ENCODE results near the gene PLCL1. TPM values are rescaled to one million over a fixed set of nuclear protein-coding genes. Genes with fewer than 3 reads are reported as not detected.

The PLCL1 gene
- total RNA-seq, 1 donor from 2014 or later, result 1.2 TPM

- Mint-ChIP-seq H3K36me3 (ENCODE audit: unreplicated experiment) (no peaks in the 10 kb centered on the region), H3K4me3 (ENCODE audit: unreplicated experiment) (no peak overlapping the region), H3K27me3 (ENCODE audit: unreplicated experiment) (peaks cover 17% of the 10 kb centered on the region), H3K27ac (ENCODE audit: unreplicated experiment) (no peak overlapping the region), H3K9me3 (ENCODE audit: unreplicated experiment) (no peaks in the 10 kb centered on the region), H3K4me1 (ENCODE audit: unreplicated experiment) (no peaks in the 10 kb centered on the region)
- no peak for DNase-seq (ENCODE audit: extremely low spot score, unreplicated experiment)
- TF ChIP-seq, protein P1, sequence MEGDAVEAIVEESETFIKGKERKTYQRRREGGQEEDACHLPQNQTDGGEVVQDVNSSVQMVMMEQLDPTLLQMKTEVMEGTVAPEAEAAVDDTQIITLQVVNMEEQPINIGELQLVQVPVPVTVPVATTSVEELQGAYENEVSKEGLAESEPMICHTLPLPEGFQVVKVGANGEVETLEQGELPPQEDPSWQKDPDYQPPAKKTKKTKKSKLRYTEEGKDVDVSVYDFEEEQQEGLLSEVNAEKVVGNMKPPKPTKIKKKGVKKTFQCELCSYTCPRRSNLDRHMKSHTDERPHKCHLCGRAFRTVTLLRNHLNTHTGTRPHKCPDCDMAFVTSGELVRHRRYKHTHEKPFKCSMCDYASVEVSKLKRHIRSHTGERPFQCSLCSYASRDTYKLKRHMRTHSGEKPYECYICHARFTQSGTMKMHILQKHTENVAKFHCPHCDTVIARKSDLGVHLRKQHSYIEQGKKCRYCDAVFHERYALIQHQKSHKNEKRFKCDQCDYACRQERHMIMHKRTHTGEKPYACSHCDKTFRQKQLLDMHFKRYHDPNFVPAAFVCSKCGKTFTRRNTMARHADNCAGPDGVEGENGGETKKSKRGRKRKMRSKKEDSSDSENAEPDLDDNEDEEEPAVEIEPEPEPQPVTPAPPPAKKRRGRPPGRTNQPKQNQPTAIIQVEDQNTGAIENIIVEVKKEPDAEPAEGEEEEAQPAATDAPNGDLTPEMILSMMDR (IDR thresholded peaks at IDR 0.05), result no peak
Measured at GRCh38 chr2:198097630-198098029, 293.2 kb downstream of the PLCL1 start.

DNA sequence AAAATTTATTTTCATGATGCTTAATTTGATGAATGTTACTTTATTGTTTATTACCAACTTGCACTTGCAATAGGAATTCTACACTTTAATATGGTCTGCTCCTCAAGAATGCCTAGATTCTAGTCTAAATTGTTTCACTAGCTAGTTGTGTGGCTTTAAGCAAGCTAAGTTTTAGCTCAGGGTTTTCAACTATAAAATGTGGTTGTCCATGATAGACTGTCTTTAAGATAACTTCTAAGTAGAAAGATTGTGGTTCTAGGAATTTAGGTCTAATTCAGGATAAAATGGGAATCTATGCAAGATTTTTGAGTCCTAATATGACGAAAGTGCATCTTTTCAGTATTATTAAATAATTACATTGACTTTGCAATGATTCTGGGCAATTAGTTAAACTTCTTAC lies 294.0 kb downstream of the PLCL1 start:
- Mint-ChIP-seq H3K4me3 (ENCODE audit: unreplicated experiment) (no peak overlapping the region), H3K4me1 (ENCODE audit: unreplicated experiment) (no peaks in the 10 kb centered on the region), H3K36me3 (ENCODE audit: unreplicated experiment) (no peaks in the 10 kb centered on the region), H3K27me3 (ENCODE audit: unreplicated experiment) (peaks cover 17% of the 10 kb centered on the region), H3K9me3 (ENCODE audit: unreplicated experiment) (no peaks in the 10 kb centered on the region), H3K27ac (ENCODE audit: unreplicated experiment) (no peak overlapping the region)
- DNase-seq (ENCODE audit: extremely low spot score, unreplicated experiment), result no peak
- TF ChIP-seq, protein P1 (IDR thresholded peaks at IDR 0.05), result no peak

- TF ChIP-seq, protein P1 (IDR thresholded peaks at IDR 0.05), result no peak
- H3K36me3 Mint-ChIP-seq (ENCODE audit: unreplicated experiment), result no peaks in the 10 kb centered on the region
- H3K27ac Mint-ChIP-seq (ENCODE audit: unreplicated experiment), result no peak overlapping the region
- no peaks in the 10 kb centered on the region for H3K9me3 Mint-ChIP-seq (ENCODE audit: unreplicated experiment)
- H3K27me3 Mint-ChIP-seq (ENCODE audit: unreplicated experiment), result peaks cover 17% of the 10 kb centered on the region
- DNase-seq (ENCODE audit: extremely low spot score, unreplicated experiment), result no peak
- no peaks in the 10 kb centered on the region for H3K4me1 Mint-ChIP-seq (ENCODE audit: unreplicated experiment)
- H3K4me3 Mint-ChIP-seq (ENCODE audit: unreplicated experiment), result no peak overlapping the region
Measured at GRCh38 chr2:198098918-198099317, 294.5 kb downstream of the PLCL1 start.

DNA sequence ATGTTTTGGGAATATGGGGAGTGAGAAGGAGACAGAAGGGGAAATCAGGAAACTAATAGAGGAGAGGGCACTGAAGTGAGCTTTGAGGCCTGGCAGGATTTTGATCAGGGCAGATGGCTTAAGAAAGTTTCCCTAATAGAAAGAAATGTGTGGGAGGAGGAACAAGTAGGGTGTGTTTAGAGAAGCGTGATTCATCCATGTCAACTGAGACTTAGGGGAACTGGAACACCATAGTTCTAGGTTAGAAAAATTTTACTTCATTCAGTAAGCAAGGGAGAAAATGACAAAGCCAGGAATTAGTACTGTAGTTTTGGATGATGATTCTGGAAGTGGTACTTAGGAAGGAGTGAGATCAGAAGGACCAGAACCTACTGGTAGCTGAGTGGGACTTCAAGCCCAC lies 296.0 kb downstream of the PLCL1 start:
- no peak overlapping the region for H3K27ac Mint-ChIP-seq (ENCODE audit: unreplicated experiment)
- H3K4me1 Mint-ChIP-seq (ENCODE audit: unreplicated experiment), result no peaks in the 10 kb centered on the region
- peaks cover 17% of the 10 kb centered on the region for H3K27me3 Mint-ChIP-seq (ENCODE audit: unreplicated experiment)
- H3K36me3 Mint-ChIP-seq (ENCODE audit: unreplicated experiment), result no peaks in the 10 kb centered on the region
- TF ChIP-seq, protein P1 (IDR thresholded peaks at IDR 0.05), result no peak
- no peaks in the 10 kb centered on the region for H3K9me3 Mint-ChIP-seq (ENCODE audit: unreplicated experiment)
- no peak overlapping the region for H3K4me3 Mint-ChIP-seq (ENCODE audit: unreplicated experiment)
- no peak for DNase-seq (ENCODE audit: extremely low spot score, unreplicated experiment)

GRCh38 chr2:198101688-198102087 lies 297.3 kb downstream of the PLCL1 start:
- Mint-ChIP-seq H3K4me1 (ENCODE audit: unreplicated experiment) (no peaks in the 10 kb centered on the region), H3K9me3 (ENCODE audit: unreplicated experiment) (no peaks in the 10 kb centered on the region)

More at GRCh38 chr2:198101688-198102087, 297.3 kb downstream of the PLCL1 start:
- DNase-seq (ENCODE audit: extremely low spot score, unreplicated experiment), result no peak
- Mint-ChIP-seq H3K36me3 (ENCODE audit: unreplicated experiment) (no peaks in the 10 kb centered on the region), H3K27ac (ENCODE audit: unreplicated experiment) (no peak overlapping the region), H3K4me3 (ENCODE audit: unreplicated experiment) (no peak overlapping the region), H3K27me3 (ENCODE audit: unreplicated experiment) (peaks cover 17% of the 10 kb centered on the region)
- TF ChIP-seq, protein P1 (IDR thresholded peaks at IDR 0.05), result no peak
